GM18511 (cell line): ENCODE results near the gene JAZF1.

ENCODE experiments used
- ATAC-seq: cut with Tn5 transposase; IDR thresholded peaks from one replicate; pipeline ENCODE4 v1.9.1; 2021; ENCODE audit warnings: mild to moderate bottlenecking, moderate library complexity; ENCODE audit not compliant: unreplicated experiment

The JAZF1 gene

DNA sequence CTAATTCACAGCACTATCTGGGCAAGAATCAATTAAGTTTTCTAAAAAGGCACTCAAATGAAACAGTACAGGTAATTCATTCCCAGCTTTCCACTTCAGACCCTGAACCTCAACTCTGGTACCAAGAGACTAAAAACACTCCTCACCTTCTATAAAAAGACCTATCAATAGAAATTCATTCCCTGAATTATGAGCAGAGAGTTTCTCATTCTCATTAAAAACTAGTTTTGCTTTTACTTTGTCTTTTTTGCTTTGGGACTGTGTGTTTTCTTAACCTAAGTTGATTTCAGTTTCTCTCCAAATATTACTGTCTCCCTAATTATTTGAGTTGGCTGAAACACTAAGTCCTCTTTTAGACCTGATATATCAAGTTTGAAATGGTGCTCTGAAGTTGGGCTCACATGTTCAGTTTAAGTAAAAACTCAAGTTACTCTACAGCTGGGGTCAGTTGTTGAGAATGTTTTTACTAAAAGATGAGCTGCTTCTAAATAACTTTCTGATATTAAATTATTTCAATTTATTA lies 189.5 kb downstream of the JAZF1 start:
- ATAC-seq, result no peak

DNA sequence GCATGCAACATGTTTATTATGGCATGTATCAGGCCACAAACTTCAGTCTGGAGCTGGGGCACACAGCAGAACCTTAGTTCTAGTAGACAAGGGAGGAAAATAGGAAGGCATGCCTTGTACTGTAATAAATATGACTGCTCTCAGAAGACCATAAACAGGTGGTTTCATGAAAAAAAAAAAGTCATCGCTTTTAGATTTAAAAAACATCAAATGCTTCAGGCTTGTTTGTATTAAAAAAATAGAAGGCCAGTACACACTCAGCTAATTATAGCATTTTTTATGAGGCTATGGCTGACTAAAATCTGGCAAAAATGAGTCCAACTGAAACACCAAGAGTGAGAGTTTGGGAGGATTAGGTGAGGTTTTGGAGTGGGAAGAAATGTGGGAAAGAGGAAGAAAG lies 204.1 kb downstream of the JAZF1 start:
- ATAC-seq, result no peak

DNA sequence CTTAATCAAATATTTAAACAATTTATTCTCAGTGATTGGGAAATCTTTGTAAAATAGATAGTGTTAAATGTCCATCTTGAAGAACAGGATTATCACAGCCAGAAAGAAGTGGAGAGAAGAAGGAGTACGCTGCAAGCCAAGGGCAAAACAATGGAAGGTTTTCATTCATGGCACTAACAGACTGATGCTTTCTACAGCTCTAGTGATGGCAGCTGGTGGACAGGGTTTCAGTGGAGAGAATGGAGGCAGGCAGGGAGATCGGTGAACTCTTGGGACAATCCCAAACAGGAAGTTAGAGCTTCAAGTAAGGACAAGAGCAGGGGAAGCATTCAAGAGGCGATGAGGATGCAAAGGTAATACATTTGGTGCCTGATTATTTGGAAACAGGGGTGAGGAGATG lies 207.0 kb downstream of the JAZF1 start:
- ATAC-seq, result no peak

DNA sequence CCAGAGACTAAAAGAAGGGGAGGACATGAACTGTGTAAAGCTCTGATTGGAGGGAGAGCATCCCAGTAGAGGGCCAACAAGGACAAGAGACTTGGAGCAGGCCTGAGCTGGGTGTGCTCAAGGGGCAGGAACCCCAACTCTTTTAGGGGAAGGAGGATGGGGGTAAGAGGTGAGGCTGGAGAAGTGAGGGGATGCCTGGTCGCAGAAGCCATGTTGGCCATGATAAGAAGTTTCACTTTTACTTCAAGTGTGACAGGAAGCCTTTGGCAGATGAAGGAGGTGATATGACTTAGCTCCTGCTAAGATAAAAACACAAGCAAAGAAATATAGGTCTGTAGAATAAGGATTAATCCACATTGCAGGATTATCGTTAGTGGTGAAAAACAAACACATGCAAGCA lies 208.3 kb downstream of the JAZF1 start:
- no peak for ATAC-seq

DNA sequence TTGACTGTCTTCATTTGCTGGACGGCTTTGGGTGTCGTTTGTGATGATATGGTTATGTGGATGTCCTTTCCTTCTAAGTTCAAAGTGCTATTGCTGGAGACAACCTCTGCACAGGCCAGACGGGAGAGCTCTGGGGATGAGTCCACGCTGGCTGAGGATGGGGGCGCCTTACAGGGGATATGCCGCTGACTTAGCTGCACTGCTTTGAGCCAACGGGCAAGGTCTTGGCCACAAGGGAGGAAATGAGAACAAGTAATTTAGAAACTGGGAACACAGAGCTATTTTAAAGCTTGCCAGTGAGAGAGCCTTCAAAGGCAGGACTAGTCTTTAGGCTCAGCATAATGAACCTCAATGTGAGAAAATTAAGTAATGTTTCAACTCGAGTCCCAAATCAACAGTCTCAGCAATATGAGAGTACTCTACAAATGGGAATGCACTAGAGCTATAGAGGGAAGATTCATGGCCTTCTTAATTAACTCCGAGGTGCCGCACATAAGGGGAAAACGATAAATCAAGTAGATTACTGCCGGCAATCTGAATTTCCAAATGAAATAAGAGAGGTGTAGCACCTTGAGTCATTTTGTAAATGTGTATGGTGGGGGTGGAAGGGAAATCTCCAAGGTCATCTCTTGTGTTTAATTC lies 209.3 kb downstream of the JAZF1 start:
- no peak for ATAC-seq

DNA sequence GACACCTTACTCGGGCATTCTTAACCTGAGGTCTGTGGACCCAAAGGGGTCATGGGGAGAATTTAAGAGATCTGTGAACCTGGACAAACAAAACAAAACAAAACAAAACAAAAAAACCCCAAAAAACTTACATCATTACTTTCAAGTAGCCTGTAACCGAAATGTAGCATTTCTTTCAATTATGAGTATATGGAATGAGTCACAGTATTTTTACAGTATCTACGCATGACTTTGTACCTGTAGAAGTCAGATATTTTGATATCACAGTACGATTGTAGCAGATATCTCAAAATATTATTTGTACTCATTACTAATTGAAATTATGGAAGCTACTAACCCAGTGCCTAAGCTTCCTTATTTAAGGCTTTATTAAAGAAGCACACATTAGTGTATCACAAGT lies 210.2 kb downstream of the JAZF1 start:
- ATAC-seq, result no peak

DNA sequence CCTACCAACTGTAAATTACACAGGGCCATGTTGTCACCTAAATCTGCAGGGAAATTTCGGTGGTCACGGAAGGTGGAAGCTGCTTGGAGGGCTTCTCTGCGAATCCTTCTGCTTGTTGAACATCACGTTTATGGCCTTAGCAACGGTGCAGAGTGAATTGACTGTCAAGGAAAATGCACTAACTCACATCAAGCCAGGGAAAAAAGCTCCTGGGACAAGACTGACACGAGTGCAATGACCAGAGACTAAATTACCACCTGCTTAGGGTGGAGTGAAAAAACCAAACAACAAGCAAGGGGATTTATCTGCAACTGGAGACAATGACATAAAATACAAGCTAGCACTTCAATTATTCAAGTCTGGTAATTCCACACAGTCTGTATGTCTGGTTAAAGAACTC lies 211.2 kb downstream of the JAZF1 start:
- no peak for ATAC-seq

DNA sequence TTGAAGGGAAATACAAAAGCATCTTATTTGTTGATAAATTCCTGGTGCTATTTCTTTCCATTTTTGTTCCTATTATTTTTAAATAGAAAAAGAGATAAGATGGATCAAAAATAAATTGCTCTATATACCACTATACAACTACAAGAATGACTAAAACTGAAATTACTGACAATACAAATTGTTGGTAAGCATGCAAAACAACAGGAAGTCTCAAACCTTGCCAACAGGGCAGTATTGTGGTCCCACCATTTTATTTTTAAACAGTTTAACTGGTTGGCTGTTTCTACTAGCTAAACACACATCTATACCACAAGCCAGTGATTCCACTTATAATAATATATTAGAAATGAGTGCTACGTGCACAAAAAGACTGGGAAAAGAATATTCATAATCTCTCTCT lies 213.0 kb downstream of the JAZF1 start:
- ATAC-seq, result no peak

DNA sequence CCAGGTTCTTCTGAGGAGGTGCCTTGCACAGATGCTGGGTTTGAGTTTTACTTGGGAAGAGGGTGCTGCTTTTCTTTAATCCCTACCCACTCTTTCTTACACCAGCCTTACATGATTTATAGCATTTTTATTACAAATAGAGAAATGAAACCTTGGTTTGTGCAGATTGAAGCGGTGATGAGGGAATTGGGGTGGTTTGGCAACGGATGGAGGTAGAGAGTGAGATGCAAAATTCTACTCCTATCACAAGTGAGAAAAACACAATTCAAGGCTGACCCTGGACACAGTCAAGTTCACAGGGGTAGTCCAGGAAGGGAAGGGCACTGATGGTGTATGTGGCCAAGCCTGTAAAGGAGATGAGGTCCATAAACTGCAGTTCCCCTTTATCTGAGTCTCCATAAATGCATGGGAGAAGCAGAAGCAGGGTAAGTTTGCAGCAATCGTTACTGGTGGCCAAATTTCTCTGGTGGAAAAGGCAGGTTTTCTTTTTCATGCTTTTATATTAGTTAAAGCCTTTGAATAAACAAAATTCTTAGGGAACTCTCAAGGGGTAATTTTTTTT lies 214.3 kb downstream of the JAZF1 start:
- no peak for ATAC-seq

DNA sequence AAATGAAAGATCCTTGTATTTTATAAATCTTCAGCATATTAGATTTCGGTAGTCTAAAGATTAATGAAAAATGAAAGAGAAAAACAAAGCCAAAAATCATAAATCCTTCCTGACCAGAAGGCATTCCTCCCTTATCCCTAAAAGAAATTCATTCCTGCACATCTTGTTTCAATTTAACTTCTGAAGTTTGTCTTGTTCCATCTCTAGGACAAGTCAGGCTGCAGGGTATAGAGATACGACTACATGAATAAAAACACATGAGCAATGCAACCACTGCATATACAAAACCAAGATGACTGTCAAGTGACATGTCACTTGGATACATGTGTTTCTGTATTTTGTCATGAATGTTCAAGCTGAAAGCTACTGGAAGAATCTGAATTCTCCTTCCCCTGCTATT lies 214.9 kb downstream of the JAZF1 start:
- ATAC-seq, result no peak

DNA sequence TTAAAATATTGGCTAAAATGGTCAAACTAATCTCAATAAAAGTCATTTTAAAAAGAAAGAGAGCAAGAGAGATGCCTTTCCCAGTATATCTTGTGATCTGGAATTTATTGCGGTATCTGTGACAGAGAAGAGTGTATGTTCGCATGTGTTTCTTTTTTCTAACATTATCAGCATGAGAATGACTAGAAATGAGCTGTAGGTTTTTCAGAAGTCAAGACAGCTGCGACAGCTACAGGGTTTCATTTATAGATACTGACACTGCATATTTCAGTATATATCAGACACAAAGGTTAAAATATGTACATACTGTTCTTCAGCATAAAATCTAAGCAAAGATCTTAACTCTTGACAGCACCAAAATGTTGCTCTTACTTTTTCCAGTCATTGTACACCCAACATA lies 215.8 kb downstream of the JAZF1 start:
- ATAC-seq, result no peak

DNA sequence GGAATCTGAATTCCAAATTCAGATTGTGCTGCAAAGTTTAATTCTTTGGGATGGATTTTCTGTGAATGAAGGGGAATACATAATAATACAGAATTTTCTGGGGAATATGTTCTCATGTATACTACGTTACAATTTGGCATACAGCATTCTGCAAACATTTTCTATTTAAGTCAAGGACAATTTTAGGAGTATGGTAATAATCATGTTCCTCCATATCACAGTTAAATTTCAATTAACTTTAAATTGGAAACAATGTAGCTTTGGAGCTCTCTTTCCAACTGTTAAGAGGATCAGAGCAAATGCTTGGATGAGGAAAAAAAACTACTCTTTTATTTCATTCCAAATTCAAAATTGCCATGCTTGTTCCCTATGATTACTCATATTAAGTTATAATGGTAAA lies 217.5 kb downstream of the JAZF1 start:
- no peak for ATAC-seq

DNA sequence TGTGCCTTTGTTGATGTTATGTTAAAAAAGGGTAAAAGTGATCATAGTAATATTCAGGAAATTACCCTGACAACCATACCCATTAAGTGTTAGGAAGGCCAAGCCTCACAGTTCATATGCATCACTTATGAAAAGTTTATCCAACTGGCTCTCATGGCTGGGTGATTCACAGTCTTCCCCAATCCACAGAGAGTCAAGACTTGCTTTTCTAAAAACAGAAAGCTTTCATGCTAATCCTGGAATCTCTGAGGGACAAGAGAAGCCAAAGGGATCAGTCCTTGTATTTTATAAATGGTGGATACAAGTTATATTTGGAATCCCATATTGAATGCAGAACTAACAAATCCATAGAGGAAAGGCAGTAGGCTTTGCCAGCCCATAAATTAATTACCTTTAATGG lies 218.3 kb downstream of the JAZF1 start:
- no peak for ATAC-seq

DNA sequence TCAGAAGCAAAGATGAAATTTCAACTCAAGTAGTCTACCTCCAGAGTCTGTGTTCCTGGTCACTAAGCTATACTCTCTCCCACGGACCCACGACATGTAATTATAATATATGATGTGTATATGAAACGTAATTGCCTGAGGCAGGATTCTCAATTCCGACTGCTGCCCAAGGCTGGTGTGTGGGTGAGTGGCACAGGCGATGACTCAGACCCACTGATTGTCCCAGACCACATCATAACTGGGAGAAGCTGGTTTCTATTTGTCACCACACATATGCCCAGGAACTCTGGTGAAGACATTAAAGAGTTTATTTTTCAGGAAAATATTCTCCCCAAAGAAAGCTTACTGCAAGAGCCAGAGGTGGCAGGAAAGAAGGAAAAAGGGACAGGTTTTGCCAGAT lies 219.3 kb downstream of the JAZF1 start:
- no peak for ATAC-seq

DNA sequence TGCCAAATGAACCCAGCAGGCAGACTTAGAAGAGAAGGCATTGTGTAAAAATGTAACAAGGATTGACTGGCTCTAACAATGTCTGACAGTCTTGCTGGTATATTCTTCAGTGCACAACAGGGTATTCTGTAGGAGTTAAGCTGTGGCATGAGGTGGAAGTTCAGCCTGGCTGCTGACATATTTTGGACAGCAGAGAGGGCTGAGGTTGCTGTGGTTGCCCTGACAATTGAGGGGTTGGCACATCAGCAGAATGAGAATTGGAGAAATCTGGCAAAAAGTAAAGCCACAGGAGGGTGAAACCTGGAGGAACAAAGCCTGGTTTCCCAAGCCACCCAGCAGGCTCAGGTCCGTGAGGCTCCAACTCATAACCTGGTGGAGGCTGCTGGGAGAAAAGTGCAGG lies 220.2 kb downstream of the JAZF1 start:
- no peak for ATAC-seq

DNA sequence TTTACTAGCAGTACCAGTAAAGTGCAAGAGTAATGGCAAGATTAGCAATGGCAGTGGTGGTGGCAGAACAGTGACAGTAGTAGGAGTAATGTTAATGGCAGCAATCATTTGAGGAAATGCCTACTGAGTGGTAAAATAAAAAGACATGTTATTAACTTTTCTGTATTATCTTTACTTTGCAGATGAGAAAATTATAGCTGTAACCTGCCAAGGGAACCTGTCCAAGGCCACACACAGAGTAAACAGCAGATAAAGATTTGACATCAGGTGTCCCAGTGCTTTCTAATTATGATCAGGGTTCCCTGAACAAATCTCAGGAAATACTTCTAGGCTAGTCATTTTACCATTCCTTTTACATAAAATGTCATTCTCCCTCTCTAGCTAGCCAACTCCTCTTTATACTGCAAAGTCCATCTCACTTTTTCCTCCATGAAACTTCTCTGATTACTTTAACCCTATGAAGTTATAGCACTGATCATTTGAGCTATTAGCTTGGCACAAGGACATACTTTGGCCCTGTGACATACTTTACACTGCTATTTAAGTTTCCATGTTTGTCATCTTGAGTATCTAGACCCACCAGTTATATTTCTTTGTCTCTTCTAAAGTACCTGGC lies 221.6 kb downstream of the JAZF1 start:
- ATAC-seq, result no peak

DNA sequence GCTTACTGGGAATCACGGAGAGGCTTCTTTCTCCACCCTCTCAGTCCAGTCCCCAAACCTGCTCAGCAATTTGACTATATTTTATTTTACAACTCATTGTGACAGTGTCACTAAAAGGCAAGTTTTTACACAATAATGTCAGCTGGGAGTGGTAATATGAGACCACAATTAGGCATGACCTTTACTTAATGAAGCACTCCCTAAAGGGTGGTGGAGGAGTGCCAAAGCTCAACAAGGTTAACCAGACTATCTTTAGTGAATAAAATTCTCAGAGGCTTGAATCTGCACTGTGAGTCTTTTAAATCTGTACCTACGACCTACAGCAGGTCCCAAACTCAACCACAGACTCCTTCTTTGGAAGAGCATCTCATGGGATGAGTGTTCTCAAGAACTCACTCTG lies 225.0 kb downstream of the JAZF1 start:
- ATAC-seq, result no peak

DNA sequence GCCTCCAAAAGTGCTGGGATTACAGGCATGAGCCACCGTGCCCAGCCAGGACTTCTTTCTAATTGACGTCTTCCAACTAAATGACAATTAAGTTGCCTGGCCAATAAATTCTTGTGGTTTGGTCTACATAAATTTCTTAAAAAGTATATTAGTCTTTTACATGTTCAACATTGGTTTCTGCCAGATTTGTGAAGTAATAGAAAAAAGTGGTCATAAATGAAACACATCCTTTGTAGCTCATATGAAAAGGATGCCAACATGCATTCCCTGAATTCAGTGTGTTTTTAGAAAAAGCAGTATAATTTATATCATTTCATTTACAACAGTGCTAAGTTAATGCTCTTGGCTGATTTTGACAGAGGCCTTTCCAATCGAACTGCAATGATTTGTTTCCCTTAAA lies 225.6 kb downstream of the JAZF1 start:
- no peak for ATAC-seq

DNA sequence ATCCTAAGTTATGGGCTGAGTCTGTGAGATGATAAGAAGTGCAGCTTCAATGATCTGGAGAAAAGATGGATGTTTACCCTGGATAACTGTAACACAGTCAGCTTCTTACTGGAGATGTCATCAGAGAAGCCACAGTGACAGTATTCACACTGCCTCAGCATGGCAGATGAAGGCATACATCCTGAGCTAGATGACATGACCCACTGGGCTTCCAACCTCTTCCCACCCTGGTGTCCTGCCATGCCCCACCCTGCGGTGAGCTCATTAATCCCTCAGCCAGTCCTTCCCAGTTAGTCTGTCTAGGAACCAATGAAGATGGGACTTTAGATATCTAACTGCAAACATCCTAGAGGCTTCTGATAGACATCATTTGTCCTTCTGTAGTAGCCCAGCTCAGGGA lies 226.8 kb downstream of the JAZF1 start:
- no peak for ATAC-seq

DNA sequence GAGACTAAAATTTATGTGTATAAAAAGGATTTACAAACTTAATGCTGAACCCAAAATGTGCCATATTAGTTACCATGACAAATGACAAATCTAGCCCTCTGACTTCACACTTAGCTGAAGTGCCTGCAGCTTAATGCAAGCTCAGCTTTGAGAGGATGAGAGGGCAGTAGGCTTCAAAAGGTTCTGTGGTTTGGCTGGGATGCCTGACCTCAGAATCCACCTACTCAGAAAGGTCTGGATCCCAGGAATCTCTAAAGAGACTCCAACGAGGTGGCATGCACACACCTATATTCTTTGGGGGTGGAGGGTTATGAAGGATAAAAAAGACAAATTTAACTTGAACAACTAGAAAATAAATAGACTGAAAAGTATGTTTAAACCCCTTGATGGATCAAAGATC lies 227.2 kb downstream of the JAZF1 start:
- no peak for ATAC-seq

DNA sequence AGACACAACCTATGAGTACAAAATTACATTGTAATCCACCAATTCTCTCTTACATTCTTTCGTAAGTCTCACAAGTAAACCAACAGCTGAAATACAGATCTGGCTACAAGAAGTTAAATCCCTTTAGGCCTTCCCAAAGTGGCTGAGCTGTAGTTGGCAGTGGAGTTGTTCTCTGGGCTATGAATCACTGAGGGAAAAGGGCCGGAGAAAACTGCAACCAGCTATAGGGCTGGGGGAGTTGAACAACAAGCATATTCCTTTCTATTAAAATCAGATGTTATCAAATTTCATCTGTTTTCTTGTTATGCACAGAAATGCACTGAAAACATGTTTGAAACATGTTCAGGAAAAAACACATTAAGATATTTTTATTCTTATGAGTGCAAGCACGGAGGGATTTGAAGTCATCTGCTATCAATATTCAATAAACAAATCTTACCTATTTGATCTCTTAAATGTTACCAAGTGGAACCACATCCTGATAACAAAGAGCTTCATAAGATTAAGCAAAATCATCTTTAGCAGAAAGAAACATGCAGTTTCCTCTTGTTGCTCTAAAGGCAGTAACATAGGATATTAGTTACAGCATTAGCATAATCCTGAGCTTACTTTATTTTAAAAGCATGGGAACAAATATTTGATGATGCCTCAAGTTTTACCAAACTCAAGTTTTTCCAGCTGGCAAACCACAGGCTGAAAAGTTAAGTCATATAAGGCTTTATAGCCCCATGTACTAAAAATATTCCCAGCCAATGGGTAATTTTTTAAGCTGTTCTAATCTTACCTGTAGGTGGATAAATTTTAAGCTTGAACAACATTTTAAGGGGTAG lies 227.9 kb downstream of the JAZF1 start:
- ATAC-seq, result no peak

DNA sequence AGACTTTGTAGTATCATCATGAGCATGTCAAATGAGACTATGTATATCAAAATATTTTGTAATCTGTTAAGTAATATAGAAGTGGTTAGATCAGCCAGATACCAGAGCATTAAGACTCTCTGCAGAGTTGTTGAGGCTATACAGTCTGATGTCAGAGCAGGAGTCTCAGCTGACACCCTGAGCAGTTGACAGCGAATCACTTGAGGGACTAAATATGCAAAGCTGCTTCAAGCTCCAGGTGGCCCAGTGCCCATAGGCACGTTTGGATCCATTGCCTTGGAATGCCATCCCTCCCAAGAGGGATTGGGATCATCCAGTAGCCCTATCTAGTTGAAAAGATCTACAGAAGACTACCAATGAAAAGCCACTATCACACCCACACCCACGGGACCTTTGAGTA lies 230.5 kb downstream of the JAZF1 start:
- no peak for ATAC-seq
